GM21526 (cell line): Measurements from ENCODE around the gene GNG2.

ENCODE experiments used
- ATAC-seq: cut with Tn5 transposase; IDR thresholded peaks from one replicate; pipeline ENCODE4 v1.9.1; 2021; ENCODE audit warnings: moderate library complexity; ENCODE audit not compliant: unreplicated experiment, low FRiP score

The GNG2 gene

DNA sequence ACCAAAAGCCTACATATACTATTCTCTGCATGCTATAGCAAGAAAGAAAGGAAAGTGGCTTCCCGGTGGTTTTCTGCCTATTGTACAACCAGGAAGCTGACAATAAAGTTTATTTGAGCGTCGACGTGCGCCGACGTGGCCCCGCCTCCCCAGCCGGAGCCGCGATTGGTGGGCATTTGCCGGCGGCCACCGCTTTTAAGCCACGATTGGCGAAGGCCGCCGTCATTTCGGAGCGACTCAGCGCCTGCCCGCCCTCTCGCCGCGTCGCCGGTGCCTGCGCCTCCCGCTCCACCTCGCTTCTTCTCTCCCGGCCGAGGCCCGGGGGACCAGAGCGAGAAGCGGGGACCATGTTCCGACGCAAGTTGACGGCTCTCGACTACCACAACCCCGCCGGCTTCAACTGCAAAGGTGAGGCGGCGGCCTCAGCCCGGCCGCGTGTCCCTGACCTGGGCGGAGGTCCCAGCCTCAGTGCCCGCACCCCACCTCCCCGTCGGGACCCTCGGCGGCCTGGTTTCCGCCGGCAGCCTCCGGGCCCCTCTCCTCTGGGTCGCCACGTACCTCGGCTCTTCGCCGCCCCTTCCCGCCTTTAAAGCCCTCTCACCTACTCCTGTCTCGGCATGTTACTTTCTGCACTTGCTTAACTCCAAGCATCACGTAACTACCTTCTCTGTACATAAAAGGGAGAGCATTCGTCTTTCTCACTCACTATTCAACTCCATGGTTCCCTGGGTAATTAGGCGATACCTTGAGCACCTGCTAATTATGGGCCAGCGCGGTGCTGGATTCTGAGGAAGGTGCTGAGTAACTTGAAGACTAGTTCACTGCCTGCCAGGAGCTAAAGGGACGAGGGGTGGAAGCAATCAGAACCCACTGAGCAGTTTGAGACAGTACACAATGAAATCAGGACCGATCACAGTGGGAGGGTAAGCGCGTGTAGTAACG, 129.2 kb downstream of the GNG2 start, which contains the start of gene RTRAF:
Gene RTRAF, plus strand, starts transcription at position 254 of the 942 bp plus-strand sequence. Its CDS starts 94 bp downstream, at position 348.
- ATAC-seq = peak; percentile 93

DNA sequence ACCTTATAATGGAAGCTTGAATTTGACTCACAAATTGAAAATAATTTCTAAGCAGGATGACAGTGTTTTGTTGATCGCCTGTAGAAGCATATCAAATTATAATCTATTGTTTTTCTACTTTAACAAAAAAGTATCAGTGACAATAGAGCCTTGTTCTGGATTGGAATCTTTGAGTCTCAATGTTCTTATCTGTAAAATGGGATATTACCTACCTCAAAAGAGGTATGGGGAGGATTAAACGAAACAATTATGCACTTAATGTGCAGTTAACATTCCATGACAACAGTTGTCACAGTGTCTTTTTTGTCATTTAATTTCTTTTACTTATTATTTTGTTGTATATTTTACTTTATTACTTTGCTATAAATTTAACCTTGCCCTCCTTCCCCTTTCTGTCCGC, 130.1 kb downstream of the GNG2 start:
- no peak for ATAC-seq

DNA sequence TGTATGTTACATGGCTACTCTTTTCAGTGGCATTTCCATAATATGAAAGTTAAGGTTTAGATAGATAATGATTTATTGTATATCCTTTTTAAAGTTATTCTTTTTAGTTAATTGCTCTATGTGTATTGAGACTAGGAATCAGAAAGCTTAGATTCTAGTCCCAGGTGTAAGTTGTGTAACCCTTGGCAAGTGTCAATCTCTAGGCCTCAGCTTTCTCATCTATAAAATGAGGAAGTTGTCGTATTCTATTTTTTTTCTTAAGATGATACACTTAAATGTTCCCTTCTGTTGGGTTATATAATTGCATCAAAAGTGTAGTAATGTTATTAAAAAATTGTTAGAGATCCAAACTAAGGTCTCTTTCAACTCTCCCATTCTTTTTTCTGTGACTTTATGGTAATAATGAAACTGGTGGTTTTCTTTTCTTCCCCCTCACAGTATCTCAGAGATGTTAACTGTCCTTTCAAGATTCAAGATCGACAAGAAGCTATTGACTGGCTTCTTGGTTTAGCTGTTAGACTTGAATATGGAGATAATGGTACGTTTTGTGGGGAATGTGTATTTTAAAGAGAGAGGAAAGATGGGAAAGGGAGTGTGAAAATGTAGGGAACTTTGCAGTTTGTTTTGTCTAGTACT, 133.0 kb downstream of the GNG2 start:
- no peak for ATAC-seq

DNA sequence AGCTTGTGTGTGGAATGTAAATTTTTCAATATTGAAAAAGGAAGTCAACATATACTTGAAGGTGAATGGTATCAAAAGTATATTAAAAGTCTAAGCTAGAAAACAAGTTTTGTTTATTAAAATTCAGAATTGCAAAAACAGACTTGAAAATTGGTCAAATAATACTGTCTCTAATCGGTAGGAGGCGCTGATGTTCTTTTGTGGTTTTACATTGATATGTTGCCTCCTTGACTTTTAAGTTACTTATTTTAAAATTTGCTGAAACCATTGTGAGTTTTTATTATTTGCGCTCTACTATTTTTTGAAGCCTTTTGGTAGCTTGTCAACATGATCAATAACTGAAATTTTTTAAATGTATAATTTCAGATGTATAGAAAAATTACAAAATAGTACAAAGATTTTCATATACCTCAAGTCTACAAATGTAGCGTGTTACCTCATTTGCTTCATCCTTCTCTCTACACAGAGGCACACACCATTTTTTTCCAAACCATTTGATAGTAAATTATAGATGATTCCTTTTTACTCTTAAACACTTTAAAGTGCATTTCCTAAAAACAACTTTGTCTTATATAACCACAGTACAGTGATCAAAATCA, 135.8 kb downstream of the GNG2 start:
- no peak for ATAC-seq

DNA sequence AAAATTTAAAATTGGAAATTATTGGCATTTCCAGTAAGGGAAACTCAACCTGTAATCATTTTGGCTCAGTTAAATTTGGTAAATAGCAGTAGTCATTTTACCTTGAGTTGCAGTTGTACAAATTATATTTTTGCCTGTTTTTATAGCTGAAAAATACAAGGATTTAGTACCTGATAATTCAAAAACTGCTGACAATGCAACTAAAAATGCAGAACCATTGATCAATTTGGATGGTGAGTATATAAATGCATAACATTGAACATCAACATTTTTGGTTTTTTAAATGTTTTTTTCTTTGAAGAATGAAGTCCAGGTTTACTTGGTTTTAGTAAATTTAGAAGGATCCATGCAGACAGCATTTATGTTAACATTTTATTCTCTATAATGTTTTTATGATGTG, 137.9 kb downstream of the GNG2 start:
- ATAC-seq = no peak

DNA sequence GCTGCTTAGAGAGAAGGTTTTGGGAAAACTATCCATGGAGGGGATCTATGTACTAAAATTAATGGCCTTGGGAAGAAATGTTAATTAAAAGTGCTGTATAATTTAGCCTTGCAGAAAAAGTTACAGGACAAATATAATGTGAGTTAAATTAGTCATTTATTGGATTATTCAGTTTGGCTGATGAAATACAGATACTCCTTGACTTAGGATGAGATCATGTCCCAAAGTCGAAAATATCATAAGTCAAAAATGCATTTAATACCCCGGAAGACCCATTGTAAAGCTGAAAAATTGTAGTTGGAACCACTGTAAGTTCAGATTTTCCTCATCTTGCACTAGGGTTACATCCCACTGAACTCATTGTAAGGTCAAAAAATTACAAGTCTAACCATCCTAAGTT, 138.7 kb downstream of the GNG2 start:
- ATAC-seq = no peak

DNA sequence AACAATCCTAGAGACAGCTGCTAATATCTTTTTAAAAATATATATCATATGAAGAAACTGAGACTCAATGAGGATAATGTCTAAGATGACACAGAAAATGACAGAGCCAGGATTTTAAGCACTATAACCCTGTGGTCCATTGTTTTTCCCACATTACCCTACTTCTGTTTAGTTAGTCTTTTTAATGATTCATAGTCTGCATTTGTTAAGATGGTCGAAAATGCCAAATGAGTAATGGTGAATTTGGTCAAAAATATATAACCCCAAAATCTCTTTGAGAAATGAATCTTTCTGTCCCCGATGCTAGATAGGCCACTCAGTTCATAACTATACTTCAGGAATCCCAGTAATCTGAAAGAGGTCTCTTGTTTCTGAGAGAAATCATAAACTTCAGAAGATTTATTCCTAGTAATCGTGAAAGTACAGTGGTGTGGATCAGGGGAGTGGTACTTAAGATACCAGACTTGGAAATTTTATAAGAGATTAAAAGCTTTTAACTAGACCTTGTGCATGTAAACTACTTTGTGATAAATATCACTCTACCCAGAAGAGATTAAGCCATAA, 139.7 kb downstream of the GNG2 start:
- ATAC-seq = no peak

DNA sequence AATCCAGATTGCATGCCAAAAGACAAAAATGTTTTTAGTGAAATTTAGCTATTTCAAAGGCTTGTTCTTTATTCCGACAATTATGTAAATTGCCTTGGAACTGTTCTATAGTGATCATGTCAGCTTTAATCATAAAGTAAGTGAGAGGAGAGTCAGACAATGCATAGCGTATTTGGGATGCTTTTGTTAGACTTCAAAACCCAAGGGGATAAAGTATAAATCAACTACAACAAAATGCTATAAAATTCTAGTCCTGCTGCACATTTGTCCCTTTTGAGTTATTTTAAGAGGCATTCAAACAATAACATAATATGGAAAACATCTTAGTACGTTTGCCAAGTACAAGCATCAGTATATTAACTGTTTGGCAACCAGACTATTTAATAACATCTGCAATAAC, 140.3 kb downstream of the GNG2 start:
- no peak for ATAC-seq

DNA sequence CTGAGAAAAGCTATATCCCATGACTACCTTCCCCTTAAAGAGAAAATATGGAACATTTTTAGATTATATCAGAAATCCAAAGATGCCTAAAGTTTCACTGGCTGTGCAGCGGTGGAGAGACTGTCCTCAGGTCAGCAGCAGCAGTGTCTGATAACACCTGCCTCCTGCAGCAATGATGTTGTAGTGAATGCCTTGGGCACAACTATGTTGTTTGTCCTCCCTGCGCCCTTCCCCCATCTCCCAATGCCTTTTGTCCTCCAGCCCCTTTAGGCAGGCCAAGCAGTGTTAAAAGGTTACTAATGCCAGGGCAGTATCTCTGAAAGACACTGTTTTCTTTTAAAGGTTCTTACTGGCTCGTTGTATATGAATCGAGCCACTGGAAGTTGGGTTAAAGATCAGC, 142.1 kb downstream of the GNG2 start:
- ATAC-seq = no peak

DNA sequence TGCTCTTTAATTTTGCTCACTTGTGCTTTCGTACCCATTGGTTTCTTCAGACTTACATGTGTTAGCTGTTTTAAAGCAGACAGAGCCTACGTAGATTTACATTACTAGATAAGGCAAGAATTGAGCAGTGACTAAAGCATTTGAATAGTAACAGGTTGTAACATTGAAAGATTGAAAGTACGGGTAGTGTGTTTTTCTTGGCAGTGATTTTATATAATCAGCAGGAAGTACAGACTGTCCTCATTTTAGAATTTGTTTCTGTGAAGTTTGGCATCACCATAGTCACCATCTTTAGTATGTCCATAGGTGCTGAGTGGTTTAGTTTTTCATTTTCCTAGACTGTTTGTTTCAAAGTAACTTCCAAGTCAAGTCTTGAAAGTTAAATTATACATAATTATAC, 142.9 kb downstream of the GNG2 start:
- no peak for ATAC-seq

DNA sequence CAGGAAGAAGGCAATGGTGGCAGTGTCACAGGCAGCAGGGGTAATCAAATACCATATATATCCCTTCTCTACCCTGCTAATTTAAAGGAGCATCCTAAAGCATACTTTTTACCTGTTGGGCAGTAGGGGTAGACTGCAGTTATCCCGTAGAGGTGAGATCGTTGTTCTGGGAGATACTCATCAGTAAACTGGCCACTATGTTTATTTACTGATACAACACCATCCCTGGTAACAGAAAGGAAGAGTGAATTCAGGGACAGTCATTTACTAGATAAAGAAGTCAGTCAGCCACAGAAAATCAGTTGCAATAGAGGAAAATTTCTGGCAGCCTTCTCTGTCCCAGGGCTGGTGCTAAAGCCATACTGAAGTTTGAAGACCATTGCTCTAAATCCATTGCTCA, 145.2 kb downstream of the GNG2 start:
- no peak for ATAC-seq

DNA sequence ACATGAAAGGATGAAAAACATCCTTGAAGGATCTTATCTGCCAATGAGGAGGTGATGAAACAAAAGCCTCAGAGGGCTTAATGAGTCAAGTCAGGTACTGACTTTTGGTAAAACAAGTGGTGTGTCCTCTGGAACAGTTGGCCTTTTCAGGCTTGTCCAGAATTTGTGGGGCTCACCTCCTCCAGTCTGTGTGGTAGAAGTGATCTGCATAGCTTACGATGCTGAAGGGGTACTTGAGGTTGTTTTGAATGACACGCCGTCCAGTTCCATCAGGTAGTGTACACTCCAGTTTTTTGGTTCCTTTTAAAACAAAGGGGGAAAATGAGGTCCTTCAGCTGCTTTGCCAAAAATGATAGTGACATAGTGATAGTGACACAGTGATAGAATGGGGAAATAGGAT, 145.9 kb downstream of the GNG2 start:
- ATAC-seq = no peak

DNA sequence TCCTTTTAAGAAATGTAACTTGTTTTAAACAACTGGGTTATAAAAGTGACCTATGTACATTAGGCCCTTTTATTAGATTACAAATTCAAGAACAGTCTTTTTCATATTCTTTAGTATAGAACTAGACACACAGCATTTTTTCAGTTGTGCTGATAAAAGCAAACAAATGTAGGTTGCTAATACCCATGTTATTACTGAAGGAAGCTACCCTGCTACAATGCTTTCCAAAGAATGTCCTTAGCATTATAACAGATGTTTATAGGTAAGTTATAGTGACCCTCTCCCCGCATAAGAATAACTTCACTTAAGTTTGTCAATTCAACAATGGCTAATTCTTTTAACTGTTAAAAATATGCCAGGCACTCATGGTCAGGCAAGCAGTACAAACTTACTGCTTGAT, 146.8 kb downstream of the GNG2 start:
- no peak for ATAC-seq

DNA sequence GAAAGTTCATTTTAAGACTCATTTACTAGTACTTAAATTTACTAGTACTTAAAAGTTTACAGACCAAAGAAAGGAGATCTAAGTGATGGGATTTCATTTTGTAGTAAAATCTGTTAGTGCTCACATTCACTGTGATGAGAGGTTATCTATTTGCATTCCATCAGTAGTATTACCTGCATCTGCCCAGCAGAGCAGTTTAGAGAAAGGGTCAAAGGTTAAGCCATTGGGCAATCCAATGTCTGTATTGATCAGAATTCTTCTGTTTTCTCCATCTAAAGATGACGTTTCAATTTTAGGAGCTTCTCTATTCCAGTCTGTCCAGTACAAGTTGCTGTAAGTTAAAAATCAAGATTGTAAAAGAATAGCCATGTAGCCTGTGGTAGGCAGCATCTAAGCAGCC, 147.2 kb downstream of the GNG2 start:
- ATAC-seq = no peak

DNA sequence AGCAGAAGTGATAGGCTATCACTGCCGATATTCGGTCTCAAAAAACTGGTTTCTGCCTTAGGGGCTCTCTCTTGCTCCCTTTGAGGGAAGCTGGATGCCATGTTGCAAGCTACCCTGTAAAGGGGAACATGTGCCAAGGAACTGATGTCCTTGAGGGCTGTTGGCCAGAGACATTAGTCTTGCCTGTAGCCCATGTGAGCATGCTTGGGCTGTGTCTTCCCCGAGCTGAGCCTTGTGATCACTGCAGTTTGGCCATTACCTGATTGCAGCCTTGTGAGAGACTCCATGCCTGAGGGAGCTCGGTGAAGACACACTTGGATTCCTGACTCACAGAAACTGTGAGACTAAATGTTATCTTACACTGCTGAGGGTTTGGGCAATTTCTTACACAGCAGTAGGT, 147.7 kb downstream of the GNG2 start:
- no peak for ATAC-seq

DNA sequence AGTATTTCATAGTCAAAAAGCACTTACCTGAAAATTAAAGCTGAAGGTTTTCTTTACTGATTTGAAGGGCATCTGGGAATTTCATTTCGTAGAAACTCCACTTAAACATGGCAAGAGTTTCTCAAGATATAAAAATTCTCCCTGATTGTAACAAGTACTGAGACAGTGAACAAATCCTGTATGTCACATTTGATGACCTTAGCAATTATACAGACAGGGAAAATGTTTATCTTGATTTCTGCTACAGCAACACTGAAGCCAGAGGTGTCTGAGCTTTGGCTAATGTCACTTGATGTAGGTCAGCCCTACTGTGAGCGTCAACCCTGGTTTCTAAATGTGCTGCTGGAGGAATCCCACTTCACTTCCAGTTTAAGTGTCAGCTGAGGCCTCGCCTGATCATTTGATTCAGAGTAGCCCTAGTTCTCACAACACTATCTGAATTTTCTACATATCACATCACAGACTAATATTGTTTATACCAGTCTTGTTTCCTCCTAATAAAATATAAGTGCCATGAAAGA, 149.8 kb downstream of the GNG2 start:
- ATAC-seq = no peak

DNA sequence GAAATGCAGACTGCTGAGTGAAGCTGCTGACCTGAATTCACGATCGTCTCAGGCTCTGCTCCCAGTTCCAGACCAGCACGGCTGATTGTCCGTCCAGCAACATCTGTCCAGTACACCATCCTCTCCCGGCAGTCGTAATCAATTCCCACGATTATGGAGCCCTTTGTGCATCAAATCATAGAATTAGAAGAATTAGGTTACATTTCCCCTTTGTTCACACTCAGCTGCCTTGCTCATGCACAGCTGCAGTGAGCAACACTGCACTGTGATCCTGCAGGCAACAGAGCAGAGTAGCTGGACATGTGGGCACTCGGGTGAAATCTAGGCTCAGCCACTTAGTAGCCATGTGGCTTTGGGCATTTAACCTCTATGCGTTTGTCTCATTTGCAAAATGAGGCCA, 151.1 kb downstream of the GNG2 start:
- no peak for ATAC-seq

DNA sequence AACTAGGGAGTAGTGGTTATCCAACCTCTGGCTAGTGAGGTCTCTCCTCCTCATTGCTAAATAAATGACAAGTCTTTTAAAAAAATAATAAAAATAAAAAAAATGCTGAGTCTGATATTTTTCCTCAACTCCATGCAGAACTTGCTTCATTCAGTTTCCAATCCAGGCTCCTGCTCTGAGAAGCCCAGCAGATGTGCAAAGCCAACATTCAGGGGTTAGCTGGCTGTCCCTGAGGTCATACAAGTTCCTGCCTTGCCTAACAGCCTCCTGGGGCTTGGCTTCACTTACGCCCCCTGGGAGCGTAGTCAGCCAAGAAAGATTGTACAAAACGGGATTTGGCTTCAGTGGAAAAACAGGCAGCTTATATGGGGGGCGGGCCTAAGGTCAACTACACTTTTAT, 152.2 kb downstream of the GNG2 start:
- no peak for ATAC-seq

DNA sequence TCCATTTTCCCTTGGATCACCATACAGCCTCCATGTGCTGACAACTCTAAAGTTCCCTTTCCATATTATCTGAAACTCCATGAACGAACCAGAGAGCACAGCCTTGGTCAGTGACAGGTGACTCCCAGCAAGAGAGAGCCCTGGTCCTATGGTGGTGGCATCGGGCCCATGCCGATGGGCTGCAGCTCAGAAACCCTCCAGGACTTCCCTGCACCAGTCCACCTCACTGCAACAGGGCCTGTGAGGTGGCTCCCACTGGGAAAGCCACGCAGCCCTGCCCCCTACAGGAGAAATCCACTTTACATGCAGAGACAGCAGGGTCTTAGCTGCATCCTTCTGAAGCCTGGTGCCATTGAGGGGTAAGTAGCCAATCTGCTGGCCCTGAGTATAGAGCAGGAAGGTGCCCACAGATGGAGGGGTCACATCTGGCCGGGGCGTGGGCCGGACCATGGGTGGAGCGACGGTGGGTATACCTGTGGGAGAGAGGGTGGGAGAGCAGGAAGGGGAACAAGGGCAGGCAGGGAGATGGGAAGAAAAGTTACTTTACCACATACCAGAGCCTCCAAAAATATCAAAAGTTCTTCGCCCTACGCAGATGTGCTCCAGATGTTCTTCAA, 153.7 kb downstream of the GNG2 start:
- ATAC-seq = no peak

DNA sequence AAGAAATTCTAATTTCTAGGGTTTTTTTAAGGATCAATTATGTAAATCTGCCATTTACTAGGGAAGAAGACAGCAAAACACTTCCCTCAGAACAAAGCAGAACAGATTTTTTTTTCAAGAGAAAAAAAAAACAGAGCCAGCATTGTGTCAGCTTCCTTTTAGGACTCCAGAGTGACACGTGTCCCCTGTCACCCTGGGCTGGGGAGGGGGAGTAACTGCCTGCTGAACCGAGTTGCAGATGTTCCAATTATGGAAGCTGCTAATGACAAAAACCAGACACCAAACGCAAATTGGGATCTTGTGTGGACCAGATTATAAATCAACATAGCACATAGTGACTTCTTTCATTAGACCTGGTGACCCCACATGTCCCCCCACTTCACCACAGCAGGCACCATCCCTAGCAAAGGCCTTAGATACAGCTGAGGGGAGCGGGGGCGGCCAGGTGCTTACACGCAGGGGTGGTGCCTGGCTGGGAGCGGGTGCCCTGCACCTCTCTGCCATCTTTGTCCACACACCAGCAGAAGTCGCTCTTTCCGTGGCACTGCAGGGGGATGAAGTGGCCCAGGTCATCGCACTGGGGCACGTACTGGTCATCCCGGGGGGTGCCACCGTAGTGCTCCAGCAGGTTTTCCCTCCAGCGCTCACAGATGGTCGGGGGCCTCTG, 154.3 kb downstream of the GNG2 start:
- ATAC-seq = no peak
